A673 (cell line): ENCODE data around the gene SH2D4B.

Experiments
- CTCF ChIP-seq: fragments of 300-800, 200-600 bp; sonication (generic); conservative IDR thresholded peaks from 2 replicates; pipeline ENCODE4 v1.5.1; 2017; ENCODE audit warnings: low read depth, mild to moderate bottlenecking, antibody characterized with exemption, low read length, moderate library complexity, mixed read lengths
- EZH2 ChIP-seq: fragments of 200-600 bp; sonication (generic); IDR thresholded peaks from 2 replicates; pipeline ENCODE4 v1.6.1; 2017; ENCODE audit warnings: borderline replicate concordance, low read depth, mild to moderate bottlenecking, mixed read lengths, antibody characterized with exemption, low read length; ENCODE audit not compliant: poor library complexity, severe bottlenecking

DNA sequence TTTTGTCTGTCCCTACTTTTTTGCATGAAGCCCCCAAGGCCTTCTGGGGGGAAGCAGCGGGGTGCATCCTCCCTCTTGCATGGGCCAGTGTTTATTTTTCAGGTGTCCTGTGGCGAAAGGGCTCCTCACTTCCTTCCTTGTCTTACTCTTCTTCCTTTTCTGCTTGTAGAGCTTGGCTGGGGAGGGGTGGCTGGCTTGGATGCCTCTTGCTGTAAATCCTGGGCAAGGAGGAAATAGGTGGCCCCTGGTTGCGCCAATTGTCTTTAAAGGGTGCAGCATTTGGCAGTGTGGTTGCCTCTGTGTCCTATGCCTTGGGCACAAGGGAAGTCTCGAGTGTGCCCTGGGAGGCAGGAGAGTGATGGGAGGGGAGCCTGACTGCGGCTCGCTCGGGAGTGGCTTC lies 95.0 kb downstream of the SH2D4B start:
- TF ChIP-seq CTCF (no peak), EZH2 (no peak)
